H1 (cell line): ENCODE measurements around the gene TMEM106C. TPM values are rescaled to one million over a fixed set of nuclear protein-coding genes. Genes with fewer than 3 reads are reported as not detected.

Experiments used
- CTCF ChIA-PET: fragments of 300-600 bp; sonication (Branson Sonifier 250); formaldehyde crosslinking; loops from one replicate; lab custom pipeline; 2021; ENCODE audit not compliant: partially characterized antibody; lab: Charles Lee
- POLR2A ChIA-PET: fragments of 300-600 bp; sonication (Branson Sonifier 250); formaldehyde crosslinking; loops from one replicate; lab custom pipeline; 2021; ENCODE audit warnings: inconsistent platforms; ENCODE audit not compliant: partially characterized antibody; lab: Charles Lee
- DNase-seq, 2 experiments: peaks; one replicate each; pipeline versions ENCODE4 v3.0.0 to v3.0.0-alpha.2; 2010 to 2022; ENCODE audit warnings: low spot score in 2 of 2, low read depth in 1 of 2, mixed read lengths in 1 of 2
- FAIRE-seq: peaks from 2 replicates; lab custom pipeline; 2011; peaks lifted over from hg19 to GRCh38; lab: Jason Lieb, UNC
- H2AFZ ChIP-seq: 2 replicates; pipeline ENCODE4 v1.8.1; 2012; ENCODE audit warnings: low read length, inconsistent platforms
- H2AK5ac ChIP-seq: 2 replicates; pipeline ENCODE4 v1.6.1; 2013; ENCODE audit warnings: low read depth, low read length
- H2BK120ac ChIP-seq: replicated peaks from 2 replicates; pipeline ENCODE3; 2013; ENCODE audit warnings: low read depth, low read length, inconsistent platforms
- H2BK12ac ChIP-seq: 2 replicates; pipeline ENCODE4 v1.6.1; 2013; ENCODE audit warnings: low read depth, low read length
- H2BK15ac ChIP-seq: 2 replicates; pipeline ENCODE4 v1.6.1; 2013; ENCODE audit warnings: low read length
- H2BK20ac ChIP-seq: 2 replicates; pipeline ENCODE4 v1.6.1; 2013; ENCODE audit warnings: low read length
- H2BK5ac ChIP-seq: 2 replicates; pipeline ENCODE4 v1.6.1; 2013; ENCODE audit warnings: low read depth, low read length
- H3K14ac ChIP-seq: 2 replicates; pipeline ENCODE4 v1.6.1; 2013; ENCODE audit warnings: inconsistent platforms; ENCODE audit not compliant: insufficient read length
- H3K18ac ChIP-seq: 2 replicates; pipeline ENCODE4 v1.6.1; 2013; ENCODE audit warnings: low read length; ENCODE audit errors: extremely low read depth
- H3K23ac ChIP-seq: 2 replicates; pipeline ENCODE4 v1.6.1; 2013; ENCODE audit warnings: inconsistent platforms; ENCODE audit not compliant: insufficient read length
- H3K23me2 ChIP-seq: 2 replicates; pipeline ENCODE4 v1.6.1; 2013; ENCODE audit warnings: low read depth, low read length
- H3K27ac ChIP-seq: 2 replicates; pipeline ENCODE4 v1.6.1; 2011; ENCODE audit warnings: low read depth, low read length, inconsistent platforms
- H3K27me3 ChIP-seq, 4 experiments: replicated peaks in 1 of 4; 1 replicate in 1 of 4; 2 replicates in 3 of 4; pipeline versions ENCODE4 v1.6.1 to v1.8.1; 2011 to 2013; ENCODE audit warnings: low read length in 3 of 4, mild to moderate bottlenecking in 3 of 4, inconsistent platforms in 2 of 4, mixed read lengths in 2 of 4, moderate library complexity in 1 of 4; ENCODE audit not compliant: control insufficient read depth in 3 of 4, insufficient read depth in 3 of 4; ENCODE audit errors: extremely low read depth in 1 of 4
- H3K36me3 ChIP-seq, 4 experiments: 2 replicates each; pipeline versions ENCODE4 v1.6.1 to v1.8.1; 2011 to 2013; ENCODE audit warnings: mild to moderate bottlenecking in 4 of 4, low read length in 3 of 4, moderate library complexity in 2 of 4, control low read depth in 1 of 4, inconsistent platforms in 1 of 4; ENCODE audit not compliant: insufficient read depth in 4 of 4, control insufficient read depth in 2 of 4
- H3K4ac ChIP-seq: replicated peaks from 2 replicates; pipeline ENCODE3; 2013; ENCODE audit warnings: low read length, low read depth, mixed read lengths, inconsistent platforms; ENCODE audit not compliant: insufficient read length
- H3K4me1 ChIP-seq, 4 experiments: replicated peaks in 1 of 4; 1 replicate in 1 of 4; 2 replicates in 3 of 4; pipeline versions ENCODE4 v1.6.1 to v1.8.1; 2011 to 2013; ENCODE audit warnings: low read length in 3 of 4, inconsistent platforms in 2 of 4, mixed read lengths in 1 of 4; ENCODE audit not compliant: insufficient read depth in 4 of 4, control insufficient read depth in 3 of 4
- H3K4me2 ChIP-seq, 2 experiments: 2 replicates each; pipeline versions ENCODE4 v1.6.1 to v1.8.1; 2011 to 2013; ENCODE audit warnings: low read depth in 2 of 2, low read length in 2 of 2, control low read depth in 1 of 2, inconsistent platforms in 1 of 2, mild to moderate bottlenecking in 1 of 2; ENCODE audit not compliant: insufficient read depth in 1 of 2
- H3K4me3 ChIP-seq, 4 experiments: fragments of 200-600, 300-600 bp in 1 of 4; sonication (generic), shearing (Covaris generic), sonication (Bioruptor Twin) in 1 of 4; 2 replicates each; pipeline versions ENCODE4 v1.5.1 to v1.8.1; 2011 to 2016; ENCODE audit warnings: low read length in 4 of 4, low read depth in 3 of 4, control low read depth in 2 of 4, inconsistent platforms in 2 of 4, mild to moderate bottlenecking in 2 of 4, mixed read lengths in 1 of 4, moderate library complexity in 1 of 4; ENCODE audit not compliant: insufficient read depth in 2 of 4; ENCODE audit errors: extremely low read depth in 1 of 4
- H3K56ac ChIP-seq: replicated peaks from 2 replicates; pipeline ENCODE3; 2013; ENCODE audit warnings: low read depth, mild to moderate bottlenecking, mixed read lengths, low read length, inconsistent platforms; ENCODE audit not compliant: insufficient read length
- H3K79me1 ChIP-seq: 2 replicates; pipeline ENCODE4 v1.6.1; 2013; ENCODE audit warnings: low read depth, low read length, control low read depth
- H3K79me2 ChIP-seq, 2 experiments: 2 replicates each; pipeline versions ENCODE4 v1.6.1 to v1.8.1; 2012 to 2013; ENCODE audit warnings: low read length in 2 of 2, mild to moderate bottlenecking in 2 of 2, inconsistent platforms in 1 of 2; ENCODE audit not compliant: insufficient read depth in 2 of 2, control insufficient read depth in 1 of 2
- H3K9ac ChIP-seq, 4 experiments: replicated peaks in 1 of 4; 1 replicate in 1 of 4; 2 replicates in 3 of 4; pipeline versions ENCODE4 v1.6.1 to v1.8.1; 2011 to 2013; ENCODE audit warnings: low read depth in 3 of 4, low read length in 3 of 4, control low read depth in 2 of 4, mild to moderate bottlenecking in 2 of 4, moderate library complexity in 2 of 4, inconsistent platforms in 1 of 4; ENCODE audit errors: extremely low read depth in 1 of 4
- H3K9me3 ChIP-seq, 2 experiments: 2 replicates each; pipeline versions ENCODE4 v1.6.1 to v1.8.1; 2012 to 2013; ENCODE audit warnings: mild to moderate bottlenecking in 2 of 2, moderate library complexity in 2 of 2, control low read depth in 1 of 2, inconsistent platforms in 1 of 2, low read depth in 1 of 2, low read length in 1 of 2, mixed read lengths in 1 of 2; ENCODE audit not compliant: insufficient read depth in 2 of 2
- H4K20me1 ChIP-seq, 2 experiments: replicated peaks in 1 of 2; 2 replicates each; pipeline versions ENCODE3 to v1.8.1; 2011 to 2013; ENCODE audit warnings: inconsistent platforms in 2 of 2, low read length in 2 of 2, mild to moderate bottlenecking in 1 of 2; ENCODE audit not compliant: insufficient read depth in 2 of 2, control insufficient read depth in 1 of 2
- H4K5ac ChIP-seq: 2 replicates; pipeline ENCODE4 v1.6.1; 2013; ENCODE audit warnings: low read length, low read depth, mixed read lengths, inconsistent platforms; ENCODE audit not compliant: insufficient read length
- H4K8ac ChIP-seq: 2 replicates; pipeline ENCODE4 v1.8.0; 2013; ENCODE audit warnings: mild to moderate bottlenecking, moderate library complexity, low read length, inconsistent platforms; ENCODE audit not compliant: insufficient read depth; ENCODE audit errors: extremely low read depth
- H4K91ac ChIP-seq: replicated peaks from 2 replicates; pipeline ENCODE3; 2013; ENCODE audit warnings: low read length, mixed read lengths, inconsistent platforms; ENCODE audit not compliant: insufficient read length
- BRCA1 ChIP-seq: IDR thresholded peaks from 2 replicates; pipeline ENCODE4 v1.6.1; 2012; ENCODE audit warnings: low read depth, low read length, improper control_type of control experiment
- CBX8 ChIP-seq: fragments of 300-800, 300-1000 bp; sonication (generic); IDR thresholded peaks from 2 replicates; pipeline ENCODE4 v1.7.1; 2016; ENCODE audit warnings: low read depth, low read length, borderline replicate concordance
- CTBP2 ChIP-seq: IDR thresholded peaks from 2 replicates; pipeline ENCODE4 v1.7.0; 2011; ENCODE audit warnings: borderline replicate concordance, mild to moderate bottlenecking, moderate library complexity, mixed read lengths, low read length; ENCODE audit not compliant: insufficient read depth, insufficient read length
- FOSL1 ChIP-seq: IDR thresholded peaks from 2 replicates; pipeline ENCODE4 v1.6.1; 2011; ENCODE audit warnings: mild to moderate bottlenecking, low read depth, low read length, moderate library complexity; ENCODE audit not compliant: insufficient read depth
- HDAC6 ChIP-seq: IDR thresholded peaks from one replicate; pipeline ENCODE4 v1.7.1; 2012; ENCODE audit warnings: low read depth, mild to moderate bottlenecking, inconsistent platforms, low read length, moderate library complexity
- KDM5A ChIP-seq: fragments of 200-600 bp; IDR thresholded peaks from 2 replicates; pipeline ENCODE4 v1.7.1; 2012; ENCODE audit warnings: mild to moderate bottlenecking, low read length, inconsistent platforms, mixed read lengths
- RNF2 ChIP-seq: fragments of 200-900, 300-1000 bp; sonication (generic); IDR thresholded peaks from 2 replicates; pipeline ENCODE4 v1.7.1; 2016; ENCODE audit warnings: borderline replicate concordance, low read depth, mild to moderate bottlenecking, antibody characterized with exemption, low read length; ENCODE audit not compliant: poor library complexity, severe bottlenecking; ENCODE audit errors: missing control alignments
- SIN3A ChIP-seq, 2 experiments: IDR thresholded peaks in 1 of 2; conservative IDR thresholded peaks in 1 of 2; 2 replicates each; pipeline ENCODE4 v1.6.1; 2011 to 2012; ENCODE audit warnings: low read length in 2 of 2, improper control_type of control experiment in 1 of 2, low read depth in 1 of 2, mild to moderate bottlenecking in 1 of 2
- TBP ChIP-seq: IDR thresholded peaks from 2 replicates; pipeline ENCODE4 v1.6.1; 2011; ENCODE audit warnings: low read depth, low read length, improper control_type of control experiment
- WGBS, 2 experiments: shearing (Covaris generic) in 1 of 2; methylation state at CpG; one replicate each; pipeline versions ENCODE4 v1.1.6 to v1.1.7; 2013 to 2015; ENCODE audit warnings: low lambda C conversion rate in 2 of 2, mixed read lengths in 2 of 2, inconsistent platforms in 1 of 2, low coverage in 1 of 2, missing lambda C conversion rate in 1 of 2; ENCODE audit not compliant: insufficient replicate concordance in 2 of 2, insufficient coverage in 1 of 2, insufficient read length in 1 of 2; ENCODE audit errors: extremely low coverage in 1 of 2, missing lambda C conversion rate in 1 of 2; 5-methylcytosine and 5-hydroxymethylcytosine counted together
- polyA plus RNA-seq, 7 experiments: library from polyadenylated mRNA; depleted of rRNA in 3 of 7; stranded (reverse) in 5 of 7; unstranded in 2 of 7; fragments of >200 nt in 5 of 7; fragments of 200-250 nt in 2 of 7; gene quantifications; 1 replicate in 5 of 7; 2 replicates in 1 of 7; 4 replicates in 1 of 7; pipeline versions ENCODE4 v1.2.1 to v1.2.3, GENCODE V29; 2011 to 2013; ENCODE audit warnings: missing spikeins in 2 of 7, mixed read lengths in 2 of 7
- total RNA-seq: library from RNA; stranded (reverse); fragmentation: NEBNext Ultra II Directional; extraction: Animal tissue kit (Norgen Biotek cat#: 25700); gene quantifications from 2 replicates; pipeline ENCODE4 v1.2.1, GENCODE V29; 2021
- TF ChIP-seq, protein P1 (sequence below), 3 experiments: IDR thresholded peaks; 1 replicate in 2 of 3; 2 replicates in 1 of 3; pipeline versions ENCODE4 v1.5.1 to v1.6.1; 2011; ENCODE audit warnings: low read length in 3 of 3, mild to moderate bottlenecking in 3 of 3, inconsistent platforms in 2 of 3, low read depth in 1 of 3, moderate library complexity in 1 of 3; ENCODE audit not compliant: insufficient read depth in 1 of 3; ENCODE audit errors: control extremely low read depth in 1 of 3

TMEM106C gene
- total and polyA plus RNA-seq, 2 of the 8 experiments (the other 6 are each of a cell fraction or from before 2014, with no cell fraction given), result 36.6 to 45.3 TPM

DNA sequence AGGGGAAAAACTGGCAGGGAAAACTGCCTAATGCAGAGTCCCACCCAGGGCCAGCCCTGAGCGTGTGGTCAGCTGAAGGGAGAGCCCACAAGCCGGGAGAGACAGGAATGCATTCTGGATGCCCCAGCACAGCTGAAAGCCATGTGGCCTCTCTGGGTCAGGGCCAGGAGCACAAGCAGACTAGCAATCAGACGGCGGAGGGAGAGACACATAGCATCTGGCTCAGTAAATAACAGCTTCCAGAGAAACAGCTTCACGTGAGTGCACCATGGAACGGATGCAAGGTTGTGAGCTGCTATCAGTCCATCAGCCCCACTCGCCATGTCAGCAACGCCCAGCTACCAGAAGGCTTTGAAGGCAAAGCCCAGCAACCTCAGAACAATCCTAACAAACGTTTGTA lies 28.2 kb upstream of the TMEM106C start:
- Histone ChIP-seq H3K36me3 (no peaks in the 10 kb centered on the region), H2BK5ac (no peak overlapping the region), H4K20me1 (no peaks in the 10 kb centered on the region), H3K79me1 (no peaks in the 10 kb centered on the region), H3K9me3 (no peaks in the 10 kb centered on the region), H3K23ac (no peak overlapping the region), H2BK15ac (no peak overlapping the region), H2BK20ac (no peak overlapping the region), H4K5ac (no peak overlapping the region), H3K79me2 (no peaks in the 10 kb centered on the region), H3K18ac (no peak overlapping the region), H4K8ac (no peak overlapping the region), H3K4me1 (no peaks in the 10 kb centered on the region), H3K14ac (no peak overlapping the region), H2BK12ac (no peak overlapping the region), H3K23me2 (no peaks in the 10 kb centered on the region), H3K4me2 (no peak overlapping the region), H3K9ac (no peak overlapping the region), H4K91ac (no peak overlapping the region), H2BK120ac (no peak overlapping the region), H3K56ac (no peak overlapping the region), H2AK5ac (no peak overlapping the region), H3K4ac (no peak overlapping the region), H3K4me3 (no peak overlapping the region), H3K27me3 (peaks cover 0 to 6% (median 0%) of the 10 kb centered on the region in 4 experiments; a peak in 1 of 7 replicates), H2AFZ (peak overlapping the region; percentile 59; the same call in 1 of the 2 replicates), H3K27ac (no peak overlapping the region)
- FAIRE-seq (no peak), DNase-seq (no peak)
- CTCF ChIA-PET, result interaction anchor here (1.1 to 5.3 kb wide), 5 partner anchors 12 to 80 kb away, joined by 3 to 38 read pairs (median 5); partner anchors contain the start of gene VDR
- POLR2A ChIA-PET, result interaction anchor here (0.9 kb wide), 1 partner anchor 155 kb away, joined by 3 read pairs; no protein-coding TSS in a partner anchor
- 87% methylated on average over 9 of the region's 9 CpGs; no CpG with 5 or more reads in 1 of the 2 experiments for WGBS, 2 experiments
- TF ChIP-seq BRCA1 (no peak), CBX8 (no peak), TBP (no peak), KDM5A (no peak), FOSL1 (no peak), HDAC6 (no peak), CTBP2 (no peak), RNF2 (no peak), SIN3A (conservative IDR thresholded peaks at IDR 0.05 in 1 of 2, IDR thresholded peaks at IDR 0.05 in 1 of 2; ENCODE audit: low read depth in 1 of 2, low read length in 2 of 2) (no peak)
- TF ChIP-seq, protein P1, sequence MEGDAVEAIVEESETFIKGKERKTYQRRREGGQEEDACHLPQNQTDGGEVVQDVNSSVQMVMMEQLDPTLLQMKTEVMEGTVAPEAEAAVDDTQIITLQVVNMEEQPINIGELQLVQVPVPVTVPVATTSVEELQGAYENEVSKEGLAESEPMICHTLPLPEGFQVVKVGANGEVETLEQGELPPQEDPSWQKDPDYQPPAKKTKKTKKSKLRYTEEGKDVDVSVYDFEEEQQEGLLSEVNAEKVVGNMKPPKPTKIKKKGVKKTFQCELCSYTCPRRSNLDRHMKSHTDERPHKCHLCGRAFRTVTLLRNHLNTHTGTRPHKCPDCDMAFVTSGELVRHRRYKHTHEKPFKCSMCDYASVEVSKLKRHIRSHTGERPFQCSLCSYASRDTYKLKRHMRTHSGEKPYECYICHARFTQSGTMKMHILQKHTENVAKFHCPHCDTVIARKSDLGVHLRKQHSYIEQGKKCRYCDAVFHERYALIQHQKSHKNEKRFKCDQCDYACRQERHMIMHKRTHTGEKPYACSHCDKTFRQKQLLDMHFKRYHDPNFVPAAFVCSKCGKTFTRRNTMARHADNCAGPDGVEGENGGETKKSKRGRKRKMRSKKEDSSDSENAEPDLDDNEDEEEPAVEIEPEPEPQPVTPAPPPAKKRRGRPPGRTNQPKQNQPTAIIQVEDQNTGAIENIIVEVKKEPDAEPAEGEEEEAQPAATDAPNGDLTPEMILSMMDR (IDR thresholded peaks at IDR 0.05; ENCODE audit: control extremely low read depth in 1 of 3, insufficient read depth in 1 of 3, low read depth in 1 of 3, low read length in 3 of 3), result no peak
